K562 (cell line): ENCODE results near the gene CAPS. TPM values are rescaled to one million over a fixed set of nuclear protein-coding genes. Genes with fewer than 3 reads are reported as not detected.

Experiments
- ADNP ChIP-seq: fragments of 200-800 bp; sonication (Bioruptor generic); IDR thresholded peaks from 2 replicates; pipeline ENCODE4 v1.6.1; 2016; ENCODE audit warnings: missing genetic modification characterization, missing compliant biosample characterization
- BMI1 ChIP-seq: fragments of 150-350 bp; IDR thresholded peaks from 2 replicates; pipeline ENCODE4 v1.6.1; 2014; ENCODE audit warnings: low read length
- CHD1 ChIP-seq: fragments of 200-600 bp; sonication (generic); IDR thresholded peaks from one replicate; pipeline ENCODE4 v1.6.1; 2012; ENCODE audit warnings: mild to moderate bottlenecking, moderate library complexity, low read length, inconsistent platforms
- DPF2 ChIP-seq: fragments of 450-650 bp; IDR thresholded peaks from 2 replicates; pipeline ENCODE4 v1.6.1; 2016
- EHMT2 ChIP-seq: fragments of 450-650 bp; IDR thresholded peaks from 2 replicates; pipeline ENCODE4 v1.6.1; 2018; ENCODE audit warnings: antibody characterized with exemption
- EP300 ChIP-seq: IDR thresholded peaks from 2 replicates; pipeline ENCODE4 v1.6.1; 2012; ENCODE audit warnings: low read length, improper control_type of control experiment
- FOXP1 ChIP-seq: sonication (generic); formaldehyde crosslinking; IDR thresholded peaks from 2 replicates; pipeline ENCODE4 v1.8.0; 2022; ENCODE audit warnings: mild to moderate bottlenecking, missing genetic modification reagents
- GABPB2 ChIP-seq: fragments of 250-450 bp; sonication (Bioruptor Pico); conservative IDR thresholded peaks from 2 replicates; pipeline ENCODE4 v1.5.1; 2021; ENCODE audit warnings: mild to moderate bottlenecking
- KAT7 ChIP-seq: sonication (generic); formaldehyde crosslinking; IDR thresholded peaks from 2 replicates; pipeline ENCODE4 v1.8.0; 2022; ENCODE audit warnings: missing genetic modification reagents, mild to moderate bottlenecking, borderline replicate concordance
- KLF6 ChIP-seq: fragments of 250-450 bp; sonication (Bioruptor Pico); IDR thresholded peaks from 2 replicates; pipeline ENCODE4 v1.4.0; 2020; ENCODE audit warnings: mild to moderate bottlenecking, moderate library complexity, borderline replicate concordance
- MAZ ChIP-seq, 2 experiments: fragments of 450-650 bp in 1 of 2; sonication (generic) in 1 of 2; formaldehyde crosslinking; IDR thresholded peaks in 1 of 2; conservative IDR thresholded peaks in 1 of 2; 2 replicates each; pipeline versions ENCODE4 v1.4.0 to v1.5.0; 2020; ENCODE audit warnings: mild to moderate bottlenecking in 1 of 2, missing genetic modification reagents in 1 of 2
- MTA3 ChIP-seq: fragments of 450-650 bp; formaldehyde crosslinking; IDR thresholded peaks from 2 replicates; pipeline ENCODE4 v1.6.1; 2017; ENCODE audit warnings: mild to moderate bottlenecking, borderline replicate concordance
- NCOA6 ChIP-seq: fragments of 450-650 bp; IDR thresholded peaks from 2 replicates; pipeline ENCODE4 v1.6.1; 2017; ENCODE audit warnings: mild to moderate bottlenecking
- NFATC3 ChIP-seq: fragments of 450-650 bp; IDR thresholded peaks from 2 replicates; pipeline ENCODE4 v1.6.1; 2017; ENCODE audit warnings: mild to moderate bottlenecking
- PHF8 ChIP-seq: fragments of 200-600 bp; sonication (generic); IDR thresholded peaks from 2 replicates; pipeline ENCODE4 v1.6.1; 2012; ENCODE audit warnings: mixed run types, mild to moderate bottlenecking, inconsistent platforms, low read length, moderate library complexity, borderline replicate concordance
- POLR2B ChIP-seq: fragments of 450-650 bp; IDR thresholded peaks from 2 replicates; pipeline ENCODE4 v1.6.1; 2018; ENCODE audit warnings: low read depth; ENCODE audit not compliant: partially characterized antibody
- TAL1 ChIP-seq: fragments of 450-650 bp; IDR thresholded peaks from 2 replicates; pipeline ENCODE4 v1.6.1; 2016; ENCODE audit warnings: mild to moderate bottlenecking
- ZNF263 ChIP-seq: sonication (generic); formaldehyde crosslinking; IDR thresholded peaks from 2 replicates; pipeline ENCODE4 v1.8.0; 2022; ENCODE audit warnings: mild to moderate bottlenecking, missing genetic modification reagents, borderline replicate concordance
- polyA plus RNA-seq, 8 experiments: library from polyadenylated mRNA; depleted of rRNA in 4 of 8; stranded (reverse) in 5 of 8; unstranded in 3 of 8; fragments of >200 nt; fragmentation: Nextera tagmentation in 2 of 8; fragmentation: Illumina TruSeq in 1 of 8; extraction: Ambion mirVana in 2 of 8; extraction: Trizol in 1 of 8; gene quantifications; 2 replicates each; pipeline versions ENCODE4 v1.2.1 to v1.2.3, GENCODE V29; 2011 to 2014; ENCODE audit warnings: inconsistent platforms in 1 of 8, missing spikeins in 1 of 8
- total RNA-seq, 7 experiments: library from RNA; depleted of rRNA in 6 of 7; stranded (reverse); fragments of >200 nt in 6 of 7; fragmentation: Illumina TruSeq in 2 of 7; extraction: Trizol in 2 of 7; gene quantifications; 2 replicates each; pipeline versions ENCODE4 v1.2.1 to v1.2.3, GENCODE V29; 2011 to 2021; ENCODE audit warnings: low replicate concordance in 1 of 7
- TF ChIP-seq, protein P1 (sequence below), 2 experiments: fragments of 450-650 bp in 1 of 2; sonication (generic) in 1 of 2; formaldehyde crosslinking in 1 of 2; IDR thresholded peaks; 2 replicates each; pipeline versions ENCODE4 v1.7.1 to v1.9.0; 2016 to 2022; ENCODE audit warnings: inconsistent platforms in 1 of 2, mild to moderate bottlenecking in 1 of 2, missing genetic modification reagents in 1 of 2

Gene CAPS
- total and polyA plus RNA-seq, 9 of the 15 experiments (the other 6 are each of a cell fraction or from before 2014, with no cell fraction given) = 0.15 to 4.0 (median 0.91) TPM

DNA sequence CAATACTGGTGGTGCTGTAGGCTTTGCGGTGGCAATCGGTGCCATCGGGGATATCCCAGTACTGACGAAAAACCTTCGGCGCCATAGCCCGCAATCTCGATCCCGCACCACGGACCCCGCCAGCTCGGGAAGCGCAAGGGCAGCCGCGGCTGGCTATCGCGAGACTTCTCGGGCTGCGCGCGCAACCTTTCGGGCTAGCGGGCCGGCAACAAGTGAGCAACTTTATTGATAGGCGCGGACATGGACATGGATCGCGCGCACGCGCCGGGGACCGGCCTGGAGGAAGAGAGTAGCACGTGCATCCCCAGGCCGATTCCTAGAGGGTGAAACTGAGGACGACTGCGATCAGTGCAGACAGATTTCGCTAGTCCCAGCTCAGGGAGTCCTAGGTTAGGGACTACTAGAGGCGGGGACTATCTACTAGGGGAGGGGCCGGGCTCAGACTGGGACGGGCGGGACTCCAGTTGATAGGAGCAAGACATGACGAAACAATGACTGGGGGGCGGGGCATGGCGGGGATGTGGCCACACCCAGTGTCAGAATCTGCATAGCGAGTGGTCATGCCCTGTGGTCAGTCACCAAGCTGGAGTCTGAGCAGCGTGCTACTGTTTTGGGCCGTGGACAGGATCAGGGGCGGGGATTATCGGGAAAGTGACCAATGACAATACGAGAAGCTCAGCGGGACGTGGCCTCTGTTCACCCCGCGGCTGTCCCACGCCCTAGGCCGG, 10.3 kb upstream of the CAPS start, which contains the start of gene NDUFA11 (continued):
- TF ChIP-seq, protein P1, sequence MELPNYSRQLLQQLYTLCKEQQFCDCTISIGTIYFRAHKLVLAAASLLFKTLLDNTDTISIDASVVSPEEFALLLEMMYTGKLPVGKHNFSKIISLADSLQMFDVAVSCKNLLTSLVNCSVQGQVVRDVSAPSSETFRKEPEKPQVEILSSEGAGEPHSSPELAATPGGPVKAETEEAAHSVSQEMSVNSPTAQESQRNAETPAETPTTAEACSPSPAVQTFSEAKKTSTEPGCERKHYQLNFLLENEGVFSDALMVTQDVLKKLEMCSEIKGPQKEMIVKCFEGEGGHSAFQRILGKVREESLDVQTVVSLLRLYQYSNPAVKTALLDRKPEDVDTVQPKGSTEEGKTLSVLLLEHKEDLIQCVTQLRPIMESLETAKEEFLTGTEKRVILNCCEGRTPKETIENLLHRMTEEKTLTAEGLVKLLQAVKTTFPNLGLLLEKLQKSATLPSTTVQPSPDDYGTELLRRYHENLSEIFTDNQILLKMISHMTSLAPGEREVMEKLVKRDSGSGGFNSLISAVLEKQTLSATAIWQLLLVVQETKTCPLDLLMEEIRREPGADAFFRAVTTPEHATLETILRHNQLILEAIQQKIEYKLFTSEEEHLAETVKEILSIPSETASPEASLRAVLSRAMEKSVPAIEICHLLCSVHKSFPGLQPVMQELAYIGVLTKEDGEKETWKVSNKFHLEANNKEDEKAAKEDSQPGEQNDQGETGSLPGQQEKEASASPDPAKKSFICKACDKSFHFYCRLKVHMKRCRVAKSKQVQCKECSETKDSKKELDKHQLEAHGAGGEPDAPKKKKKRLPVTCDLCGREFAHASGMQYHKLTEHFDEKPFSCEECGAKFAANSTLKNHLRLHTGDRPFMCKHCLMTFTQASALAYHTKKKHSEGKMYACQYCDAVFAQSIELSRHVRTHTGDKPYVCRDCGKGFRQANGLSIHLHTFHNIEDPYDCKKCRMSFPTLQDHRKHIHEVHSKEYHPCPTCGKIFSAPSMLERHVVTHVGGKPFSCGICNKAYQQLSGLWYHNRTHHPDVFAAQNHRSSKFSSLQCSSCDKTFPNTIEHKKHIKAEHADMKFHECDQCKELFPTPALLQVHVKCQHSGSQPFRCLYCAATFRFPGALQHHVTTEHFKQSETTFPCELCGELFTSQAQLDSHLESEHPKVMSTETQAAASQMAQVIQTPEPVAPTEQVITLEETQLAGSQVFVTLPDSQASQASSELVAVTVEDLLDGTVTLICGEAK (IDR thresholded peaks at IDR 0.05) = peak; percentile 100
- TF ChIP-seq, protein P1 (CRISPR knock-in tag; IDR thresholded peaks at IDR 0.05) = peak; percentile 100
- TF ChIP-seq MTA3 = peak; percentile 59; the same call in 1 of the 2 replicates
- no peak; the same call in 1 of the 2 replicates for TF ChIP-seq KAT7 (CRISPR knock-in tag)
- no peak for TF ChIP-seq DPF2
- TF ChIP-seq GABPB2 (CRISPR knock-in tag) = no peak
- no peak for TF ChIP-seq EHMT2
- TF ChIP-seq TAL1 = no peak
- TF ChIP-seq EP300 = peak; percentile 52
- TF ChIP-seq PHF8 = peak; percentile 94
- peak; percentile 75 to 76; a peak in 3 of 4 replicates for TF ChIP-seq MAZ (CRISPR knock-in tag; conservative IDR thresholded peaks at IDR 0.05 in 1 of 2, IDR thresholded peaks at IDR 0.05 in 1 of 2)
- peak; percentile 70 for TF ChIP-seq FOXP1 (CRISPR knock-in tag)
- TF ChIP-seq POLR2B = peak; percentile 83
- TF ChIP-seq CHD1 = no peak
- TF ChIP-seq NCOA6 = no peak
- TF ChIP-seq NFATC3 = peak; percentile 46; the same call in 1 of the 2 replicates
- TF ChIP-seq KLF6 (CRISPR knock-in tag) = peak; percentile 46; the same call in 1 of the 2 replicates
- TF ChIP-seq ADNP (tag) = no peak
- no peak for TF ChIP-seq BMI1
- no peak for TF ChIP-seq ZNF263
